ENCODE results near the gene NKD2.

GRCh38 chr5:1039706-1040260, 31.2 kb downstream of the NKD2 start:
- TF ChIP-seq POLR2A (IDR thresholded peaks at IDR 0.05) (no peak), CTCF (IDR thresholded peaks at IDR 0.05 in 8 of 11, conservative IDR thresholded peaks at IDR 0.05 in 3 of 11) (no peak), POLR2AphosphoS5 (IDR thresholded peaks at IDR 0.05) (no peak)
